Smooth muscle cell (in vitro differentiated cells): ENCODE results near the gene ZBTB7C. TPM values are rescaled to one million over a fixed set of nuclear protein-coding genes. Genes with fewer than 3 reads are reported as not detected.

ENCODE experiments used
- DNase-seq: peaks from one replicate; lab custom pipeline; 2025; ENCODE audit not compliant: unreplicated experiment; lab: John Stamatoyannopoulos, UW
- H2AFZ ChIP-seq: fragments of 200-600 bp; sonication (generic); 2 replicates; pipeline ENCODE4 v1.6.0; 2016; ENCODE audit warnings: antibody characterized with exemption, low read depth, mild to moderate bottlenecking
- H3F3A ChIP-seq: fragments of 200-600 bp; sonication (generic); 2 replicates; pipeline ENCODE4 v1.6.0; 2017; ENCODE audit warnings: antibody characterized with exemption, low read depth
- H3K27ac ChIP-seq: fragments of 200-600 bp; sonication (generic); 2 replicates; pipeline ENCODE4 v1.5.1; 2016; ENCODE audit warnings: low read depth, mild to moderate bottlenecking
- H3K27me3 ChIP-seq: fragments of 200-600 bp; sonication (generic); 2 replicates; pipeline ENCODE4 v1.6.1; 2016; ENCODE audit warnings: low read depth, mild to moderate bottlenecking
- H3K36me3 ChIP-seq: fragments of 200-600 bp; sonication (generic); 2 replicates; pipeline ENCODE4 v1.5.1; 2016; ENCODE audit warnings: low read depth
- H3K4me1 ChIP-seq: fragments of 200-600 bp; sonication (generic); 2 replicates; pipeline ENCODE4 v1.5.1; 2016; ENCODE audit warnings: low read depth
- H3K4me2 ChIP-seq: fragments of 200-600 bp; sonication (generic); 2 replicates; pipeline ENCODE4 v1.6.0; 2016; ENCODE audit warnings: mild to moderate bottlenecking
- H3K4me3 ChIP-seq: fragments of 200-600 bp; sonication (generic); 2 replicates; pipeline ENCODE4 v1.5.1; 2016; ENCODE audit warnings: mild to moderate bottlenecking
- H3K79me2 ChIP-seq: fragments of 200-600 bp; sonication (generic); 2 replicates; pipeline ENCODE4 v1.6.0; 2016; ENCODE audit warnings: low read depth, mild to moderate bottlenecking
- H3K9ac ChIP-seq: fragments of 200-600 bp; sonication (generic); 2 replicates; pipeline ENCODE4 v1.6.0; 2016; ENCODE audit warnings: low read depth
- H3K9me3 ChIP-seq: fragments of 200-600 bp; sonication (generic); replicated peaks from 2 replicates; pipeline ENCODE4 v1.5.1; 2016; ENCODE audit warnings: low read depth
- H4K20me1 ChIP-seq: fragments of 200-600 bp; sonication (generic); 2 replicates; pipeline ENCODE4 v1.6.0; 2016; ENCODE audit warnings: low read depth
- WGBS: methylation state at CpG from one replicate; pipeline ENCODE4 v1.1.7; 2016; ENCODE audit warnings: low lambda C conversion rate; 5-methylcytosine and 5-hydroxymethylcytosine counted together
- polyA plus RNA-seq: library from polyadenylated mRNA; unstranded; fragments of >200 nt; fragmentation: Nextera tagmentation; extraction: Ambion mirVana; gene quantifications from 2 replicates; pipeline ENCODE4 v1.2.1, GENCODE V29; 2016
- total RNA-seq: library from RNA; depleted of rRNA; stranded (reverse); fragments of >200 nt; gene quantifications from 2 replicates; pipeline ENCODE4 v1.2.3, GENCODE V29; 2014
- TF ChIP-seq, protein P1 (sequence below): fragments of 200-600 bp; sonication (generic); IDR thresholded peaks from 2 replicates; pipeline ENCODE4 v1.5.1; 2017; ENCODE audit warnings: borderline replicate concordance, mild to moderate bottlenecking, antibody characterized with exemption; ENCODE audit not compliant: insufficient read depth, poor library complexity, severe bottlenecking

ZBTB7C gene
- total and polyA plus RNA-seq, 2 experiments from 2014 or later, result 0.48 to 0.63 TPM

DNA sequence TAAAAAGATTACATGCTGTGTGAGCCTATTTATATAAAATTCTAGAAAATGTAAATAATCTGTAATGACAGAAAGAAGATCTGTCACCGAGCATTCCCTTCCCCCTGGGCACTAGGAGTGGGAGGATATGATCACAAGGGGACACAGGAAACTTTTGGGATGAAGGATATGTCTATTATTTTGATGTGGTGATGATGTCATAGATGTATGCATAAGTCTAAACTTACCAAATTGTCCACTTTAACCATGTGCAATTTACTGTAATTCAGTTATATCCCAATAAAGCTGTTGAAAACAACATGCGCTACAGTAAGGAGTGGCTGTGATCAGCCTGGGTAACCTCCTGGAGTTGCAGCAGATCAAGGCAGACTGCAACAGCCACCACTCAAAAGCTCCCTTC, 148.9 kb downstream of the ZBTB7C start:
- no peak for DNase-seq
- Histone ChIP-seq H4K20me1 (no peaks in the 10 kb centered on the region), H3K4me3 (no peak overlapping the region), H3K9ac (no peak overlapping the region), H3K27me3 (no peaks in the 10 kb centered on the region), H3K79me2 (no peaks in the 10 kb centered on the region), H3F3A (no peaks in the 10 kb centered on the region), H2AFZ (no peak overlapping the region), H3K4me1 (no peaks in the 10 kb centered on the region), H3K36me3 (no peaks in the 10 kb centered on the region), H3K9me3 (no peaks in the 10 kb centered on the region), H3K27ac (no peak overlapping the region), H3K4me2 (no peak overlapping the region)
- 85% methylated on average over 2 of the region's 2 CpGs for WGBS
- TF ChIP-seq, protein P1, sequence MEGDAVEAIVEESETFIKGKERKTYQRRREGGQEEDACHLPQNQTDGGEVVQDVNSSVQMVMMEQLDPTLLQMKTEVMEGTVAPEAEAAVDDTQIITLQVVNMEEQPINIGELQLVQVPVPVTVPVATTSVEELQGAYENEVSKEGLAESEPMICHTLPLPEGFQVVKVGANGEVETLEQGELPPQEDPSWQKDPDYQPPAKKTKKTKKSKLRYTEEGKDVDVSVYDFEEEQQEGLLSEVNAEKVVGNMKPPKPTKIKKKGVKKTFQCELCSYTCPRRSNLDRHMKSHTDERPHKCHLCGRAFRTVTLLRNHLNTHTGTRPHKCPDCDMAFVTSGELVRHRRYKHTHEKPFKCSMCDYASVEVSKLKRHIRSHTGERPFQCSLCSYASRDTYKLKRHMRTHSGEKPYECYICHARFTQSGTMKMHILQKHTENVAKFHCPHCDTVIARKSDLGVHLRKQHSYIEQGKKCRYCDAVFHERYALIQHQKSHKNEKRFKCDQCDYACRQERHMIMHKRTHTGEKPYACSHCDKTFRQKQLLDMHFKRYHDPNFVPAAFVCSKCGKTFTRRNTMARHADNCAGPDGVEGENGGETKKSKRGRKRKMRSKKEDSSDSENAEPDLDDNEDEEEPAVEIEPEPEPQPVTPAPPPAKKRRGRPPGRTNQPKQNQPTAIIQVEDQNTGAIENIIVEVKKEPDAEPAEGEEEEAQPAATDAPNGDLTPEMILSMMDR, result no peak

DNA sequence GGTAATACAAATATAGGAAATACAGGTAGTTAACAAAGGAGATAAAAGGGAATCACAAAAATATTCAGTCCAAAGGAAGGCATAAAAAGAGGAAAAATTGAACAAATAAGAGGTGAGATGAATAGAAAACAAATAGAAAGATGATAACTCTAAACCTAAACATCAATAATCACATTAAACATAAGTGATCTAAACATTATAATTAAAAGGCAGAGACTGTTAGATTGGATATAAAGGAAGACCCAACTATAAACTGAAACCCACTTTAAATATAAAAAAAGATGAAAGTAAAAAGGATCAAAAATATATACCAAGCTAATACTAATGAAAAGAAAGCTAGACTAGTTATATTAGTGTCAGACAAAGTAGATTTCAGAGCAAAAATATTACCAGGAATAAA, 152.3 kb downstream of the ZBTB7C start:
- no peak overlapping the region for H3K4me3 ChIP-seq
- H3K4me1 ChIP-seq, result no peaks in the 10 kb centered on the region
- no peaks in the 10 kb centered on the region for H3K9me3 ChIP-seq
- no peaks in the 10 kb centered on the region for H3F3A ChIP-seq
- H3K36me3 ChIP-seq, result no peaks in the 10 kb centered on the region
- no peaks in the 10 kb centered on the region for H4K20me1 ChIP-seq
- DNase-seq, result no peak
- no peak overlapping the region for H3K9ac ChIP-seq
- no peak overlapping the region for H2AFZ ChIP-seq
- H3K27me3 ChIP-seq, result no peaks in the 10 kb centered on the region
- no peak overlapping the region for H3K27ac ChIP-seq
- H3K4me2 ChIP-seq, result no peak overlapping the region
- H3K79me2 ChIP-seq, result no peaks in the 10 kb centered on the region
- TF ChIP-seq, protein P1, result no peak

GRCh38 chr18:48254077-48254602, 155.0 kb downstream of the ZBTB7C start:
- TF ChIP-seq, protein P1, result no peak
- no peak for DNase-seq

DNA sequence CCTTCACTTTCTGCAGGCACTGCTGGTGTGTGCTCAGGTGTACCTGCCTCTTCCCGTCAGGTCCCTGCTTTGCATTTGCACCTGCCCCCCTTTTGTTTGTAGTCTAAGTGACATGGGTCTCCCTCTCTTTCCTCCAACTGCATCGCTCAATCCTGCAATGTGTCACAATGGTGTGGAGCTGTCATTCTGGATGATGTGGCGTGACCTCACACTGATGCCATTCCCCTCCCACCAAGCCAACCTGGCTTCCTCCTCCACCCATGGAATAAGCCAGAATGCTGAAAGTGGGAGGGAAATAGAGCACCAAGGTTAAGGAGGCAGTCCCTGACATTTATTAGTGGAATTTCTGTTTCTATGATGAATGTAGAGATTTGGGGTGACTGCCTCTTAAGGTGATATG, 156.7 kb downstream of the ZBTB7C start:
- H3K4me1 ChIP-seq, result no peaks in the 10 kb centered on the region
- H3K79me2 ChIP-seq, result no peaks in the 10 kb centered on the region
- 92% methylated on average over 3 of the region's 3 CpGs for WGBS
- H3K27ac ChIP-seq, result no peak overlapping the region
- H3F3A ChIP-seq, result no peaks in the 10 kb centered on the region
- H3K4me2 ChIP-seq, result no peak overlapping the region
- H3K36me3 ChIP-seq, result no peaks in the 10 kb centered on the region
- no peaks in the 10 kb centered on the region for H3K9me3 ChIP-seq
- H3K4me3 ChIP-seq, result no peak overlapping the region
- H2AFZ ChIP-seq, result no peak overlapping the region
- TF ChIP-seq, protein P1, result no peak
- no peak for DNase-seq
- H3K9ac ChIP-seq, result no peak overlapping the region
- H3K27me3 ChIP-seq, result peaks cover 12% of the 10 kb centered on the region
- H4K20me1 ChIP-seq, result no peaks in the 10 kb centered on the region

More at GRCh38 chr18:48254077-48254602, 155.0 kb downstream of the ZBTB7C start:
- Histone ChIP-seq H3K36me3 (no peaks in the 10 kb centered on the region), H2AFZ (no peak overlapping the region), H3F3A (no peaks in the 10 kb centered on the region), H3K79me2 (no peaks in the 10 kb centered on the region), H3K27me3 (peaks cover 12% of the 10 kb centered on the region), H3K4me1 (no peaks in the 10 kb centered on the region), H3K9me3 (no peaks in the 10 kb centered on the region), H3K9ac (no peak overlapping the region), H3K27ac (no peak overlapping the region), H4K20me1 (no peaks in the 10 kb centered on the region), H3K4me2 (no peak overlapping the region), H3K4me3 (no peak overlapping the region)
- 92% methylated on average over 10 of the region's 10 CpGs for WGBS
